Natural killer cell (primary cell): Measurements from ENCODE around the gene APBA1. TPM values are rescaled to one million over a fixed set of nuclear protein-coding genes. Genes with fewer than 3 reads are reported as not detected.

Experiments
- ATAC-seq, 3 donors: fragments of 150-1000 bp in 2 of 3; fragments of 200-7000 bp in 1 of 3; cut with Tn5 transposase; 1 replicate in 1 of 3; 2 replicates in 2 of 3; pipeline ENCODE4 v1.10.0; 2021; ENCODE audit warnings: mild to moderate bottlenecking in 2 of 3, moderate library complexity in 2 of 3
- DNase-seq, 2 donors: peaks; one replicate each; pipeline versions ENCODE4 v3.0.0 to v3.0.0-alpha.2; 2013 to 2021; ENCODE audit warnings: mixed read lengths in 1 of 2
- H3K27ac ChIP-seq: one replicate; pipeline ENCODE4 v1.5.1; 2013; ENCODE audit warnings: mild to moderate bottlenecking, low read length
- H3K27me3 ChIP-seq: one replicate; pipeline ENCODE4 v1.6.1; 2013; ENCODE audit warnings: low read length; ENCODE audit not compliant: control insufficient read depth, insufficient read depth
- H3K36me3 ChIP-seq: one replicate; pipeline ENCODE4 v1.6.1; 2013; ENCODE audit warnings: low read length; ENCODE audit not compliant: control insufficient read depth, insufficient read depth
- H3K4me1 ChIP-seq: one replicate; pipeline ENCODE4 v1.6.1; 2013; ENCODE audit warnings: low read length; ENCODE audit not compliant: control insufficient read depth, insufficient read depth
- H3K4me3 ChIP-seq: one replicate; pipeline ENCODE4 v1.5.1; 2013; ENCODE audit warnings: low read length
- H3K9me3 ChIP-seq: one replicate; pipeline ENCODE4 v1.6.1; 2013; ENCODE audit warnings: low read length; ENCODE audit not compliant: control insufficient read depth, insufficient read depth
- H3K27ac Mint-ChIP-seq, 2 donors: one replicate each; pipeline ENCODE4 v1.8.0; 2022; ENCODE audit warnings: mild to moderate bottlenecking in 2 of 2, mixed read lengths in 2 of 2, moderate library complexity in 1 of 2
- H3K27me3 Mint-ChIP-seq, 2 donors: one replicate each; pipeline ENCODE4 v1.8.0; 2022; ENCODE audit warnings: low read depth in 2 of 2, mixed read lengths in 2 of 2
- H3K36me3 Mint-ChIP-seq: one replicate; pipeline ENCODE4 v1.8.0; 2022; ENCODE audit warnings: mixed read lengths
- H3K4me1 Mint-ChIP-seq, 2 donors: one replicate each; pipeline ENCODE4 v1.8.0; 2022; ENCODE audit warnings: mixed read lengths in 2 of 2
- H3K4me3 Mint-ChIP-seq: one replicate; pipeline ENCODE4 v1.8.0; 2022; ENCODE audit warnings: mild to moderate bottlenecking, moderate library complexity, mixed read lengths
- H3K9me3 Mint-ChIP-seq, 2 donors: one replicate each; pipeline ENCODE4 v1.8.0; 2022; ENCODE audit warnings: mixed read lengths in 2 of 2
- CTCF ChIP-seq: fragments of 200-600 bp; IDR thresholded peaks from one replicate; pipeline ENCODE4 v1.8.0; 2022; ENCODE audit warnings: antibody characterized with exemption
- WGBS: methylation state at CpG from one replicate; pipeline ENCODE4 v1.1.7; 2013; ENCODE audit warnings: missing lambda C conversion rate; ENCODE audit not compliant: insufficient coverage; 5-methylcytosine and 5-hydroxymethylcytosine counted together
- intact Hi-C: fragments of 100-400 bp; cut with micrococcal nuclease; formaldehyde crosslinking; loops from one replicate; pipeline ENCODE4 v1.14.2; 2022
- total RNA-seq, 4 donors: library from RNA; stranded (reverse); fragments of 120-200 nt in 1 of 4; gene quantifications; one replicate each; pipeline versions ENCODE4 v1.2.3 to v1.2.4, GENCODE V29; 2013 to 2022

APBA1 gene
- total RNA-seq, 3 donors from 2014 or later (not counting 1 experiment from before 2014, with no cell fraction given), result 0.11 to 0.31 (median 0.13) TPM

GRCh38 chr9:69519470-69520240 lies 152.5 kb downstream of the APBA1 start:
- Histone ChIP-seq H3K4me1 (peaks cover 4% of the 10 kb centered on the region), H3K27ac (no peak overlapping the region), H3K9me3 (no peaks in the 10 kb centered on the region), H3K4me3 (no peak overlapping the region), H3K36me3 (no peaks in the 10 kb centered on the region), H3K27me3 (peaks cover 2% of the 10 kb centered on the region)
- no peak for TF ChIP-seq CTCF
- Mint-ChIP-seq H3K4me3 (peak overlapping the region; percentile 2), H3K27ac (no peak overlapping the region), H3K4me1 (peaks cover 12 to 13% of the 10 kb centered on the region in 2 donors), H3K36me3 (peaks cover 9% of the 10 kb centered on the region), H3K27me3 (peaks cover 6 to 33% of the 10 kb centered on the region in 2 donors), H3K9me3 (peaks cover 0 to 3% of the 10 kb centered on the region in 2 donors)
- DNase-seq (no peak), ATAC-seq (peak in 1 of 3 donors; percentile 56)
- 30% methylated on average over 4 of the region's 5 CpGs for whole genome bisulfite sequencing
- intact Hi-C loops, result no loop called here

GRCh38 chr9:69516353-69517322 lies 155.5 kb downstream of the APBA1 start:
- Histone ChIP-seq H3K4me3 (no peak overlapping the region), H3K9me3 (no peaks in the 10 kb centered on the region), H3K27ac (no peak overlapping the region), H3K4me1 (peaks cover 4% of the 10 kb centered on the region), H3K27me3 (no peaks in the 10 kb centered on the region), H3K36me3 (no peaks in the 10 kb centered on the region)
- Mint-ChIP-seq H3K27ac (no peak overlapping the region), H3K4me1 (peaks cover 12 to 13% of the 10 kb centered on the region in 2 donors), H3K9me3 (no peaks in the 10 kb centered on the region), H3K36me3 (no peaks in the 10 kb centered on the region), H3K4me3 (no peak overlapping the region), H3K27me3 (peaks cover 0 to 9% of the 10 kb centered on the region in 2 donors)
- intact Hi-C loops, result no loop called here
- no peak for DNase-seq
- WGBS, result 90% methylated on average over 111 of the region's 111 CpGs
- ATAC-seq, result no peak
- no peak for TF ChIP-seq CTCF

GRCh38 chr9:69515810-69516209 lies 156.4 kb downstream of the APBA1 start:
- H3K4me1 Mint-ChIP-seq, result peaks cover 12 to 13% of the 10 kb centered on the region in 2 donors
- no peak for DNase-seq
- WGBS, result 96% methylated on average over 23 of the region's 23 CpGs

More at GRCh38 chr9:69515810-69516209, 156.4 kb downstream of the APBA1 start:
- H3K27ac Mint-ChIP-seq, result no peak overlapping the region
- ATAC-seq, result no peak
- no peak overlapping the region for H3K4me3 ChIP-seq
- no peak overlapping the region for H3K27ac ChIP-seq
- intact Hi-C loops, result no loop called here
- H3K9me3 ChIP-seq, result no peaks in the 10 kb centered on the region
- no peaks in the 10 kb centered on the region for H3K9me3 Mint-ChIP-seq
- H3K27me3 ChIP-seq, result no peaks in the 10 kb centered on the region
- H3K4me1 ChIP-seq, result peaks cover 4% of the 10 kb centered on the region
- H3K27me3 Mint-ChIP-seq, result peaks cover 0 to 9% of the 10 kb centered on the region in 2 donors
- no peak overlapping the region for H3K4me3 Mint-ChIP-seq
- no peak for TF ChIP-seq CTCF
- no peaks in the 10 kb centered on the region for H3K36me3 ChIP-seq
- no peaks in the 10 kb centered on the region for H3K36me3 Mint-ChIP-seq
